DMS 273 (cell line): ENCODE measurements around the gene P2RY8.
"Not testable (repeated sequence)": the region's sequence is repeated elsewhere in the genome, so short reads cannot be mapped to it uniquely, and the experiment has no call there.

ENCODE experiments used
- DNase-seq: peaks from one replicate; lab custom pipeline; 2025; ENCODE audit not compliant: unreplicated experiment; lab: John Stamatoyannopoulos, UW

P2RY8 gene

GRCh38 chrX:1447969-1448572 lies 88.9 kb downstream of the P2RY8 start:
- DNase-seq = not testable (repeated sequence)

DNA sequence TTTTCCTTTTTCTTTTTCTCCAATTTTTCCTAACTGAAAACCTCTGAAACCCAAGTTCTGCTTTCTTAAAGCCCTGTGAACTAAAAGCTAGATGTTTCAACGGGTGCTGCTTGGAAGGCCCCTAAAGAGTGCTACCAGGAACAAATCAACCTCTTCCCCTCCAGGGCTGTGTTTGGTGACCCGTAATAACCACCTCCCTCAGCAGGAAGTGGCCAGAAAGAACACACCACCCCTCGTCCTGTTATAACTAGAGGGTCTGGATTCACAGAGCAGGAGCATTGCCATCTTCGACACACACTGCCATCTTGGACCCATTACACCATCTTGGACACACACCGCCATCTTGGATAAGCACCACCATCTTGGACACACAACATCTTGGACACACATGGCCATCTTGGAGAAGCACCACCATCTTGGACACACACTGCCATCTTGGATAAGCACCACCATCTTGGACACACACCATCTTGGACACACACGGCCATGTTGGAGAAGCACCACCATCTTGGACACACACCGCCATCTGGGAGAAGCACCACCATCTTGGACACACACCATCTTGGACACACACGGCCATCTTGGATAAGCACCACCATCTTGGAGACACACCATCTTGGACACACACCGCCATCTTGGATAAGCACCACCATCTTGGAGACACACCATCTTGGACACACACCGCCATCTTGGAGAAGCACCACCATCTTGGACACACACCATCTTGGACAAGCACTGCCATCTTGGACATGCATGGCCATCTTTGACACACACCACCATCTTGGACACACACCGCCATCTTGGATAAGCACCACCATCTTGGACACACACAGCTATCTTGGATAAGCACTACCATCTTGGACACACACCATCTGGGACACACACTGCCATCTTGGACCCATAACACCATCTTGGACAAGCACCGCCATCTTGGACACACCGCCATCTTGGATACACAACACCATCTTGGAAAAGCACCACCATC lies 89.7 kb downstream of the P2RY8 start:
- DNase-seq = not testable (repeated sequence)

- DNase-seq = no peak
Measured at GRCh38 chrX:1444561-1445500, 92.2 kb downstream of the P2RY8 start.

- no peak for DNase-seq
Measured at GRCh38 chrX:1443496-1444075, 93.4 kb downstream of the P2RY8 start.

DNA sequence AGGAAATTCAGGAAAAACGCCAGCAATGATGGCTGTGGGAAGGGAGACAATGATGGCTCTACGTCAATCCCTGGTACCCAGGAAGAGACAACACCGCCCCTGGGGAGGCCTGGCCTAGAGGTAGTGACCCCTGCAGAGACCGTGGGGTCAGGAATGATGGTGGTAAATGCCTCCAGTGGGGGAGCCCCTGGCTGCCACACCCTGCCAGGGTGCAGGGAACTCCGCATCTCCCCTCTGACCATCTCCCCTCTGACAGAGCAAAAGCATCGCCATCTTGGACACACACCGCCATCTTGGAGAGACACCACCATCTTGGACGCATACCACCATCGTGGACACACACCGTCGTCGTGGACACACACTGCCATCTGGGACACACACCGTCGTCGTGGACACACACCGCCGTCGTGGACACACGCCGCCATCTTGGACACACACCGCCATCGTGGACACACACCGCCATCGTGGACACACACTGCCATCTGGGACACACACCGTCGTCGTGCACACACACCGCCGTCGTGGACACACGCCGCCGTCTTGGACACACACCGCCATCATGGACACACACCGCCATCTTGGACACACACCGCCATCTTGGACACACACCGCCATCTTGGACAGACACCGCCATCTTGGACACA lies 94.1 kb downstream of the P2RY8 start:
- DNase-seq = no peak

DNA sequence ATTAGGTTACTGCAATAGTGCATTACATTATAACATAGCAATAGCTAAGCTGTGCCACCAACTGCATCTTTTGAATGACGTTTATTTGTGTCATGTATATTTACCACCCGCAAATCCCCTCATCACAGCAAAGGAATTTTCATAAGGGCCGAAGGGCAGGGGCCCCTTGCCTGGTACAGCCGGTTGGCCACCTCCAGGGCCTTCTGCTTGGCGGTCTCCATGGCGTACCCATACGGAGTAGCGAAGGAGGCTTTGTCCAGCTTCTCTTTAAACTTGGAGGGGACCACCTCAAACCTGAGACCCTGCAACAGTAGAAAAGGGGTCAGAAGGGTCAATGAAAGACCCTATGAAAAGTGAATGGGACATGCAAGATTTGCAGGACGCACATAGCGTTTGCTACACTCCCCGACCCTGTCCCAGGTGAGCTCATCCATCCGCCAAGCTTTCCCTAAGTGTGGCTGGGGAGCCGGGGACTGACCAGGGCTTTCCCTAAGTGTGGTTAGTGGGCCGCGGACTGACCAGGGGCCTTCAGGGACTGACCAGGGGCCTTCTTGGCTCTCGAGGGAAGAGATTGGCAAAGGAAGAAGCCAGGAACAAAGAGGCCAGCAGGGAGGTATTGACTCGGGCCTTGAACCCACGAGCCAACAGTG lies 94.8 kb downstream of the P2RY8 start:
- DNase-seq = no peak

- no peak for DNase-seq
Measured at GRCh38 chrX:1440506-1440905, 96.5 kb downstream of the P2RY8 start.

DNA sequence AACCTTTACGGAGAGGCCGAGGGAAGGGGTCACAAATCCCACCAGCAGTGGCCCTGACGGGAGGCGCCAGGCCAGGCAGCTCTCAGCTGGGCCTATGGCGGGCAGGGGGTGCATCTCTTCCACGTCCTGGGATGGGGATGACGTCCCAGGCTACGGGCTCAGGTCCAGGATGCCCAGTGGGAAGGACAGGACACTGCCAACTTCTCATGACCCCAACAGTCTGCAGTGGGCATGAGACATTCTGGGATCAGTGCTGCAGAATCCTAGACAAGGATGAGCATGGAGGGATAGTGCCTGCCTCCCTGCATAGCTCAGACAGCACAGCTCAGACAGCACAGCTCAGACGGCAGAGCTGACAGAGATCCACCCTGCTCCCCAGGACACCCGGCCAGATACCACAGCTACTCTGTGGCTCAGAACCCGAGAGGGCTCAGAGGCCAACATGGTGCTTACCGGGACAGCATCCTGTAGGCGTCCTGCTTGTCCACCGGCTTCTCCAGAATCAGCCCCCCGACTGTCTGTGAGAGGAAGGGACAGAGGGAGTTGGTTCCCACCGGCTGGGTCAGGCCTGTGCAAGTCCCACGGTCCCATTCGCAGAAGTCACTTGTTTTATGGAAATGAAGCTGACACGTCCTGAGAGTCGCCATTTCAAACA lies 101.6 kb downstream of the P2RY8 start:
- no peak for DNase-seq

DNA sequence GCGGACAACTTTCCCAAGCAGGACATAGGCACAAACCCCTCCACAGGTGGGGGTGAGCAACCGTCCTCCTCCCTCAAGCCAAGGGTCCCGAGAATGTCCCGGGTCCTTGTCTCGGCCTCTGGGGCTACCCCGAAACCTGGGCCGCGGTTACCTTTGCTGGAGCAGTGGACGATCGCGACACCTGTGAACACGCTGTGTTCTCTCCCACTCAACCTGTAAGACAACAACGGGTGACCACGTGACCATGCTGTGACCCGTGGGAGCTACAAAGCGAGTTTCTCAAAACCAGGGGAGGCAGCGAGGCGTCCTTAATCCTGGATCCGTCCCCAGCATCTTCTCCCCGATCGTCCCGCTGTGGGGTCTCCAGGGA lies 102.1 kb downstream of the P2RY8 start:
- no peak for DNase-seq

- DNase-seq = no peak
Measured at GRCh38 chrX:1433646-1434357, 103.2 kb downstream of the P2RY8 start.

DNA sequence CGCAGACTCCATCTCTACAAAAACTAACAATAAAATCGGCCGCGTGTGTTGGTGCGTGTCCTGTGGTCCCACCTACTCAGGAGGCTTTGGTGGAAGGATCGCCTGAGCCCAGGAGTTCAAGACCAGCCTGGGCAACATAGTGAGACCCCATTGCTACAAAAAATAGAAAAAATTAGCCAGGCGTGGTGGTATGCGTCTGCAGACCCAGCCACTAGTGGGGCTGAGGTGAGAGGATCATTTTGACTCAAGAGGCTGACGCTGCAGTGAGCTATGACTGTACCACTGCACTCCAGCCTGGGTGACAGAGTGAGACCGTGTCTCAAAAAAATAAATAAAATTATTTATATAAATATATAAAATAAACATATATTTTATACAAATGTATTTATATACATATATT lies 106.5 kb downstream of the P2RY8 start:
- no peak for DNase-seq

DNA sequence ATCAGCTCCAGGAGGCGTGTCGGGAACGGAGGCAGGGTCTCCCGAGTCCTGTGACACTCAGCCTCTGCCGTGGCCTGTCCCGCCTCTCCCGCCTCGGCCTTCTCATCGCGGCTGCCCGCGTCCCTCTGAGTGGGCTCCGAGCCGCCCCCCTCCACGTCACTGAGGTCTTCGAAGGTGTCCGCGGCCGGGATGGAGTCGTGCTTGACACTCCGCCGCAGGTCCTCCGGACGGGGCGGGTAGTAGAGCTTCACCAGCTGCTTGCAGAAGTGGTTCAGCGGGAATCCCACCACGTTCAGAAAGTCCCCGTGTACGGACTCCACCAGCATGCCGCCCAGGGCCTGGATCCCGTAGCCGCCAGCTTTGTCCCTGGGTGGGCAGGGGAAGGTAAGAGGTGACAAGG lies 109.2 kb downstream of the P2RY8 start:
- no peak for DNase-seq

- not testable (repeated sequence) for DNase-seq
Measured at GRCh38 chrX:1426321-1426720, 110.7 kb downstream of the P2RY8 start.

DNA sequence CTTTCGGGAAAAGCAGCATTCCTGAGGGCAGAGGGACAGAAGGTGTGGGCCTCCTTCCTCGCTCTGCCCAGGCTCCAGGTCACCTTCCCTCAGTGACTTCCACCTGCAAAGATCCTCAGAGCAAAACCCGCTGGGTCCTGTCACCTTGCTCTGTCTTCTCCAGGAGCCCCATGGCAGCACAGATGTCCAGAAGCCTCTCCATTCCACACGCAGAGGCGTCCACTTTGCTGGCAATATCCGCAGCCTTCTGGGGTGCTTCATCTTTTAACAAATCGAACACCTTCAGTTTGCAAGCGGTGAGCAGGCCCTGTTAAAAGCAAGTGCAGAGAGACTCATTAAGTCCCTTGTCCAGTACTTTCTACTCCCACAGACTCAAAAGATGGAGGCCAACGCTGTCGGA lies 111.6 kb downstream of the P2RY8 start:
- DNase-seq = no peak

- DNase-seq = no peak
Measured at GRCh38 chrX:1424147-1424851, 112.7 kb downstream of the P2RY8 start.

- no peak for DNase-seq
Measured at GRCh38 chrX:1423215-1423614, 113.8 kb downstream of the P2RY8 start.

GRCh38 chrX:1422135-1422465 lies 114.9 kb downstream of the P2RY8 start:
- DNase-seq = no peak

- DNase-seq = no peak
Measured at GRCh38 chrX:1421433-1422134, 115.4 kb downstream of the P2RY8 start.
